Stomach (tissue), 9 donors: ENCODE measurements around the gene TIMP1. TPM values are rescaled to one million over a fixed set of nuclear protein-coding genes. Genes with fewer than 3 reads are reported as not detected.

Source experiments
- DNase-seq, 2 donors: peaks; one replicate each; pipeline versions ENCODE4 v3.0.0 to v3.0.0-alpha.2; 2013 to 2019
- H3K27ac ChIP-seq, 5 donors: fragments of 200-600 bp in 4 of 5; sonication (generic) in 4 of 5; one replicate each; pipeline ENCODE4 v1.5.1; 2013 to 2019; ENCODE audit warnings: mild to moderate bottlenecking in 1 of 5, moderate library complexity in 1 of 5
- H3K27me3 ChIP-seq, 3 donors: fragments of 200-600 bp; sonication (generic); one replicate each; pipeline ENCODE4 v1.5.1; 2017 to 2019; ENCODE audit warnings: mixed run types in 1 of 3
- H3K36me3 ChIP-seq, 4 donors: fragments of 200-600 bp; sonication (generic); 1 replicate in 3 of 4; 2 replicates in 1 of 4; pipeline ENCODE4 v1.5.1; 2016 to 2019
- H3K4me1 ChIP-seq, 4 donors: fragments of 200-600 bp; sonication (generic); one replicate each; pipeline ENCODE4 v1.5.1; 2016 to 2019
- H3K4me3 ChIP-seq, 4 donors: fragments of 200-600 bp; sonication (generic) in 3 of 4; one replicate each; pipeline ENCODE4 v1.5.1; 2016 to 2019; ENCODE audit warnings: mild to moderate bottlenecking in 1 of 4
- H3K9me3 ChIP-seq, 4 donors: fragments of 200-600 bp; sonication (generic); one replicate each; pipeline ENCODE4 v1.5.1; 2016 to 2019
- EP300 ChIP-seq: sonication (generic); formaldehyde crosslinking; IDR thresholded peaks from one replicate; pipeline ENCODE4 v1.6.1; 2017; ENCODE audit warnings: antibody characterized with exemption
- POLR2A ChIP-seq, 4 donors: fragments of 450-650 bp; IDR thresholded peaks; one replicate each; pipeline ENCODE4 v1.6.1; 2016; ENCODE audit warnings: antibody characterized with exemption in 4 of 4, control low read depth in 2 of 4, mild to moderate bottlenecking in 1 of 4, moderate library complexity in 1 of 4
- POLR2AphosphoS5 ChIP-seq, 3 donors: sonication (generic); formaldehyde crosslinking; IDR thresholded peaks; one replicate each; pipeline ENCODE4 v1.6.1; 2016; ENCODE audit warnings: antibody characterized with exemption in 3 of 3
- WGBS, 5 donors: extraction: QIAGEN DNeasy Blood & Tissue Kit in 3 of 5; methylation state at CpG; one replicate each; pipeline versions ENCODE4 v1.1.5 to v1.1.7; 2013 to 2018; 5-methylcytosine and 5-hydroxymethylcytosine counted together
- intact Hi-C: fragments of 100-400 bp; cut with DNase I; formaldehyde crosslinking; loops from one replicate; pipeline ENCODE4 v1.15.1; 2023; ENCODE audit warnings: low total_unique reads
- polyA plus RNA-seq, 3 donors: library from polyadenylated mRNA; stranded (reverse); fragments of 200-250 nt; gene quantifications; one replicate each; pipeline ENCODE4 v1.2.3, GENCODE V29; 2013
- total RNA-seq, 5 donors: library from RNA; depleted of rRNA; stranded (reverse); fragments of >200 nt; gene quantifications; one replicate each; pipeline versions ENCODE4 v1.1.0 to v1.2.3, GENCODE V29; 2014 to 2016
- TF ChIP-seq, protein P1 (sequence below), 7 experiments: fragments of 450-650 bp in 4 of 7; fragments of 200-600 bp in 3 of 7; sonication (generic) in 3 of 7; IDR thresholded peaks; one replicate each; pipeline ENCODE4 v1.5.1; 2016 to 2019; ENCODE audit warnings: antibody characterized with exemption in 7 of 7, control low read depth in 2 of 7, mild to moderate bottlenecking in 1 of 7
- donor health status: healthy with polysubstance abuse.
- donor health status: Bipolar disorder and iron deficiency.
- donor health status: healthy.

The TIMP1 gene
- total and polyA plus RNA-seq, 8 donors, result 40.0 to 237 (median 93.9) TPM

DNA sequence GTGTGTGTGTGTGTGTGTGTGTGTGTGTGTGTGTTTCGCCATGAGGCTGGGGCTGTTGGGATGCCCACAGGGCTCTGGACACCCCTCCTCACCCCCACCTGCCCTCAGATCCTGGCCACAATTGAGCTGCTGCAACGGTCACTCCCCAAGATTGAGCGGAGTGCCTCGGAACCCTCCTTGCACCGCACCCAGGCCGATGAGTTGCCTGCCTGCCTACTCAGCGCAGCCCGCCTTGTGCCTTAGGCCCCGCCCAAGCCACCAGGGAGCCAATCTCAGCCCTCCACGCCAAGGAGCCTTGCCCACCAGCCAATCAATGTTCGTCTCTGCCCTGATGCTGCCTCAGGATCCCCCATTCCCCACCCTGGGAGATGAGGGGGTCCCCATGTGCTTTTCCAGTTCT lies 11.0 kb upstream of the TIMP1 start:
- H3K36me3 ChIP-seq, result peaks cover 17 to 61% (median 58%) of the 10 kb centered on the region in 4 donors
- H3K4me3 ChIP-seq, result no peak overlapping the region
- no peaks in the 10 kb centered on the region for H3K27me3 ChIP-seq
- WGBS, 5 donors, result 80 to 95% (median 86%) methylated on average over 2 to 11 of the region's 11 CpGs
- intact Hi-C loops, result no loop called here
- DNase-seq, result no peak
- no peaks in the 10 kb centered on the region for H3K9me3 ChIP-seq
- H3K27ac ChIP-seq, result no peak overlapping the region
- peaks cover 0 to 21% (median 14%) of the 10 kb centered on the region in 4 donors for H3K4me1 ChIP-seq
- TF ChIP-seq POLR2A (IDR thresholded peaks at IDR 0.05), result no peak
- TF ChIP-seq, protein P1, sequence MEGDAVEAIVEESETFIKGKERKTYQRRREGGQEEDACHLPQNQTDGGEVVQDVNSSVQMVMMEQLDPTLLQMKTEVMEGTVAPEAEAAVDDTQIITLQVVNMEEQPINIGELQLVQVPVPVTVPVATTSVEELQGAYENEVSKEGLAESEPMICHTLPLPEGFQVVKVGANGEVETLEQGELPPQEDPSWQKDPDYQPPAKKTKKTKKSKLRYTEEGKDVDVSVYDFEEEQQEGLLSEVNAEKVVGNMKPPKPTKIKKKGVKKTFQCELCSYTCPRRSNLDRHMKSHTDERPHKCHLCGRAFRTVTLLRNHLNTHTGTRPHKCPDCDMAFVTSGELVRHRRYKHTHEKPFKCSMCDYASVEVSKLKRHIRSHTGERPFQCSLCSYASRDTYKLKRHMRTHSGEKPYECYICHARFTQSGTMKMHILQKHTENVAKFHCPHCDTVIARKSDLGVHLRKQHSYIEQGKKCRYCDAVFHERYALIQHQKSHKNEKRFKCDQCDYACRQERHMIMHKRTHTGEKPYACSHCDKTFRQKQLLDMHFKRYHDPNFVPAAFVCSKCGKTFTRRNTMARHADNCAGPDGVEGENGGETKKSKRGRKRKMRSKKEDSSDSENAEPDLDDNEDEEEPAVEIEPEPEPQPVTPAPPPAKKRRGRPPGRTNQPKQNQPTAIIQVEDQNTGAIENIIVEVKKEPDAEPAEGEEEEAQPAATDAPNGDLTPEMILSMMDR (IDR thresholded peaks at IDR 0.05), result no peak
- no peak for TF ChIP-seq EP300
- no peak for TF ChIP-seq POLR2AphosphoS5 (IDR thresholded peaks at IDR 0.05)

DNA sequence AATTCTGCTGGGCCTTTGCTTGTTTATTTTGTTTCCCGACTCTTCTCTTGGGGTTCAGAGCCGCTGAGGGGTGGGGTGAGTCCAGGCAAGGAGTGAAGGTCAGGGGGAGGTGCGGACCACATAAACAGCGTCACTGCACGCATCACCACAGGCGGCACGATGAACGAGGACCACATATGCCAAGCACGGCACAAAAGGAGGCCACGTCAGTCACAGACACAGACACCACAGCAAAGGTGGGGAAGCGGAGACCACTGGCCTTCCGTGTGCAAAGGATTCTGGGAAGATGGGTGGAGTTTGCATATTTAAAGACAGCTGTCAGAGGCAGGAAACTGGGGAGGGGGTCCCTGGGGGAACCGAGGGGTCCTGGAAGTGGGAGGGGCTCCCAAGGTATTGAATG lies 10.3 kb upstream of the TIMP1 start:
- H3K4me1 ChIP-seq, result peaks cover 0 to 21% (median 14%) of the 10 kb centered on the region in 4 donors
- H3K9me3 ChIP-seq, result no peaks in the 10 kb centered on the region
- no peak overlapping the region for H3K4me3 ChIP-seq
- no peak overlapping the region for H3K27ac ChIP-seq
- no peak for DNase-seq
- intact Hi-C loops, result no loop called here
- H3K27me3 ChIP-seq, result no peaks in the 10 kb centered on the region
- peaks cover 17 to 54% (median 51%) of the 10 kb centered on the region in 4 donors for H3K36me3 ChIP-seq
- TF ChIP-seq, protein P1 (IDR thresholded peaks at IDR 0.05), result no peak
- WGBS, 5 donors, result 86 to 92% (median 90%) methylated on average over 3 to 13 of the region's 13 CpGs

GRCh38 chrX:47572773-47573340 lies 9.4 kb upstream of the TIMP1 start:
- intact Hi-C loops, result no loop called here
- TF ChIP-seq POLR2A (IDR thresholded peaks at IDR 0.05) (no peak), POLR2AphosphoS5 (IDR thresholded peaks at IDR 0.05) (no peak), EP300 (no peak)
- TF ChIP-seq, protein P1 (IDR thresholded peaks at IDR 0.05), result no peak
- DNase-seq, result no peak
- H3K4me1 ChIP-seq, result peaks cover 0 to 26% (median 14%) of the 10 kb centered on the region in 4 donors
- peak overlapping the region in 4 of 5 donors; percentile 14 to 69 (median 54) for H3K27ac ChIP-seq
- peaks cover 17 to 44% (median 41%) of the 10 kb centered on the region in 4 donors for H3K36me3 ChIP-seq
- no peaks in the 10 kb centered on the region for H3K27me3 ChIP-seq
- no peaks in the 10 kb centered on the region for H3K9me3 ChIP-seq
- WGBS, 5 donors, result 32 to 63% (median 46%) methylated on average over 6 to 9 of the region's 9 CpGs
- no peak overlapping the region for H3K4me3 ChIP-seq

DNA sequence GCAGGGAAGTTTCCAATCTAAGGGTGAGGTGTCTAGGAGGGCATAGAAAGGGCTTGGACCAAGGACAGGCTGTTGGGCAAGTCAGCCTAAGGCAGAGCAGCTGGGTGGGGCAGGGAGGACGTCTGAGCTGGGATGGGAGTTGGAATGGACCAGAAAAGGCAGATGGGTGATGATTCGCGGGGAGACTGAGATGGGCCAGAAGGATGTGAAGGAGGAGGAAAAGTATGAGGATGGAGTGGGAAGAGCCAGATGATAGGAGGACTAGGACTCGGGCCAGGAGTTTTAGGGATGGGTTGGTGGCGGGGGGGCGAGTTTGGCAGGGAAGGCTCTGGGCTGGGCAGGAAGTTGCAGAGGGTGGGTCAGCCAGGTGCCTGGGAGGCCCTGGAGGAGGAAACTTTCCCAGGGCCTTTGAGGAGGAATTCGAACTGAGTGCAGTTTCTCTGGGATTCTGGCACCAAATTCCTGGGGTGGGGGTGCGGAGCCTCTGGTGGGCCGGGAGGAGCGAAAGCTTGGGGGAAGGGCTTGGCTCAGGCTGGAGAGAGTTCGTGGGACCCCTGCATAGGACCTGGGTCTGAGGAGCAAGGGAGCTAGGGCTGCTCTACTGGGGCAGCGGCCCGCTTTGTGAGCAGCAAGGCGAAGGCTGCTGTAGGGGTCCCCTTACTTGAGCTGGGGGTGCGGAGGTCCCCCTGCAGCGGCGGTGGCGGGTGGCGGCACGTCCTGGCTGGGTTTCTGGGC lies 8.7 kb upstream of the TIMP1 start:
- TF ChIP-seq EP300 (no peak), POLR2A (IDR thresholded peaks at IDR 0.05) (no peak), POLR2AphosphoS5 (IDR thresholded peaks at IDR 0.05) (no peak)
- TF ChIP-seq, protein P1 (IDR thresholded peaks at IDR 0.05), result no peak
- H3K27me3 ChIP-seq, result no peaks in the 10 kb centered on the region
- WGBS, 5 donors, result 17 to 50% (median 25%) methylated on average over 7 to 20 of the region's 20 CpGs

More for the DNA sequence above, 8.7 kb upstream of the TIMP1 start:
- H3K27ac ChIP-seq, result peak overlapping the region; percentile 30 to 69 (median 47)
- intact Hi-C loops, result no loop called here
- peak overlapping the region; percentile 1 to 29 (median 27) for H3K4me3 ChIP-seq
- DNase-seq, result peak in 1 of 2 donors; percentile 83
- peaks cover 0 to 30% (median 14%) of the 10 kb centered on the region in 4 donors for H3K4me1 ChIP-seq
- H3K9me3 ChIP-seq, result no peaks in the 10 kb centered on the region
- H3K36me3 ChIP-seq, result peaks cover 17 to 38% (median 35%) of the 10 kb centered on the region in 4 donors
